22Rv1 (cell line): Measurements from ENCODE around the gene APBA2.

Experiments used
- CTCF ChIP-seq: fragments of 450-650 bp; IDR thresholded peaks from 2 replicates; pipeline ENCODE4 v1.5.1; 2017; ENCODE audit warnings: mild to moderate bottlenecking
- ZFX ChIP-seq: fragments of 450-650 bp; IDR thresholded peaks from 2 replicates; pipeline ENCODE4 v1.6.1; 2017; ENCODE audit warnings: antibody characterized with exemption, borderline replicate concordance

- no peak for TF ChIP-seq CTCF
- no peak for TF ChIP-seq ZFX
Observed at GRCh38 chr15:28947221-28947674, 61.5 kb downstream of the APBA2 start.
